ENCODE measurements around the gene PRDM4.

- TF ChIP-seq POLR2A (IDR thresholded peaks at IDR 0.05; ENCODE audit: low read depth, low read length) (no peak), POLR2AphosphoS5 (IDR thresholded peaks at IDR 0.05; ENCODE audit: low read depth, low read length) (no peak)
These were observed 37.6 kb upstream of the PRDM4 start for GRCh38 chr12:107798580-107798979.
